ENCODE data around the gene KLK7.

Gene KLK7

DNA sequence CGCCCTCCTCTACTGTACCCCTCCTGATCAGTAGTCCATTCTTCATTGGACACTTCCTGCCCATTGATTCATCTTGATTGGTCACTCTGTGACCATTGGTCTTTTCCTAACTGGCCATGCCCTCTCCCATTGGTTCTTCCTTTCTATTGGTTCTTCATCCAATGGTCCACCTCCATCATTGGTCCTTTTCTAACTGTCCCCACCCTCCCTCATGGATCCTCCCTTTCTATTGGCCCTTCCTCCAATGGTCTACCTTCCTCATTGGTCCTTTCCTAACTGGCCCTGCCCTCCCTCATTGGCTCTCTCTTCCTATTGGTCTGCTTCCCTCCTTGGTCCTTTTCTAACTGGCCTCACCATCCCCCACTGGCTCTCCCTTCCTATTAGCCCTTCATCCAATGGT lies 21.5 kb downstream of the KLK7 start:
- no peak for TF ChIP-seq Cebpa-rat (IDR thresholded peaks at IDR 0.05)
- no peak overlapping the region for H3K27ac ChIP-seq
- H4K20me1 ChIP-seq = no peaks in the 10 kb centered on the region
- no peak overlapping the region for H3K4me2 ChIP-seq
- no peaks in the 10 kb centered on the region for H3K4me1 ChIP-seq
- no peak overlapping the region for H3K9ac ChIP-seq
- no peaks in the 10 kb centered on the region for H3K36me3 ChIP-seq
- no peaks in the 10 kb centered on the region for H3K27me3 ChIP-seq
- peaks cover 0 to 20% (median 12%) of the 10 kb centered on the region in 11 experiments; a peak in 10 of 22 replicates for H3K9me3 ChIP-seq (replicated peaks in 1 of 11)
- H3K4me3 ChIP-seq = no peak overlapping the region

DNA sequence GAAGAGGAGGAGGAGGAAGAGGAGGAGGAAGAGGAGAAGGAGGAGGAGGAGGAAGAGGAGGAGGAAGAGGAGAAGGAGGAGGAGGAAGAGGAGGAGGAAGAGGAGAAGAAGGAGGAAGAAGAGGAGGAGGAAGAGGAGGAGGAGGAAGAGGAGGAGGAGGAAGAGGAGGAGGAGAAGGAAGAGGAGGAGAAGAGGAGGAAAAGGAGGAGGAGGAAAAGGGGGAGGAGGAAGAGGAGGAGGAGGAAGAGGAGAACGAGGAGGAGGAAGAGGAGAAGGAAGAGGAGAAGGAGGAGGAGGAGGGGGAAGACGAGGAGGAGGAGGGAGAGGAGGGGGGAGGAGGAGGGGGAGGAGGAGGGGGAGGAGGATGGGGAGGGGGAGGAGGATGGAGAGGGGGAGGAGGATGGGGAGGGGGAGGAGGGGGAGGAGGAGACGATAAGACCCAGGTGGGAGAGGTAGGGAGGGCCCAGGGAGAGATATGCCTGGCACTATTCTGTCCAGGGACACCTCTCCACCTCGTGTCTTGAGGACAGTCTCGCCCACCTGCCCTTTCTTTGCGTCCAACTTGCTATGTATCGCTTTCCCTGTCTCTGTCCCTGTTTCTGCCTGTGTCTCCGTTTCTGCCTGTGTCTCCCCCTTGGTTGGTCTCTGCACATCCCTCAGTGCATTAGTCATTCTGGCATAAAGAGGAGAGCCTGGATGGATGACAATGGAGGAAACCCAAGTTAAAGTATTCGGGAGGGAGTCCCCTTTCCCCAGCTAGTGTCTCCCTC lies 23.8 kb downstream of the KLK7 start:
- Histone ChIP-seq H3K4me1 (no peaks in the 10 kb centered on the region), H3K4me2 (no peak overlapping the region), H3K27me3 (no peaks in the 10 kb centered on the region), H4K20me1 (no peaks in the 10 kb centered on the region), H3K27ac (no peak overlapping the region), H3K36me3 (no peaks in the 10 kb centered on the region), H3K4me3 (no peak overlapping the region), H3K9me3 (replicated peaks in 1 of 11) (peaks cover 0 to 20% (median 12%) of the 10 kb centered on the region in 11 experiments; a peak in 10 of 22 replicates), H3K9ac (no peak overlapping the region)
- TF ChIP-seq Cebpa-rat (IDR thresholded peaks at IDR 0.05) = no peak

DNA sequence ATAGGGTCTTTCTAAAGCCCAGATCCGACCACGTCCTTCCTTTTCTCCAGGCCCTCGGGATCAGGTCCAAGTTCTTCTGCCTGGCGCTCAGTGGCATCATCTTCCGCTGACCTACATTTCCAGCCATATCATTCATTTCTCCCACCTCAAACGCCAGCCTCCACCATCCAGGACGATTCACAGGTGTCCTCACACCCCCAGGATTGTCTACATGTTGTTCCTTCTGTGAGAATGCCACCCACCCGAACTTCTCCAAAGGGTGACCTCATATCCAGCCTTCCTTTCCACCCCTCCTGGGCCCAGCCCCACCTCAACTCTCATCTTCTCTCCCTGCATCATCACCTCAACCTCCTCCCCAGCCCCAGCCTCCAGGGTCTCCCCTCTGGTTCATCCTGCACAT lies 26.1 kb downstream of the KLK7 start:
- no peaks in the 10 kb centered on the region for H3K27me3 ChIP-seq
- no peak overlapping the region for H3K9ac ChIP-seq
- H4K20me1 ChIP-seq = no peaks in the 10 kb centered on the region; a peak in 1 of 22 replicates
- H3K27ac ChIP-seq = no peak overlapping the region
- no peak for TF ChIP-seq Cebpa-rat (IDR thresholded peaks at IDR 0.05)
- no peak overlapping the region for H3K4me2 ChIP-seq
- H3K4me1 ChIP-seq = no peaks in the 10 kb centered on the region
- no peak overlapping the region for H3K4me3 ChIP-seq
- peaks cover 0 to 10% (median 6%) of the 10 kb centered on the region in 11 experiments; a peak in 10 of 22 replicates for H3K9me3 ChIP-seq (replicated peaks in 1 of 11)
- no peaks in the 10 kb centered on the region for H3K36me3 ChIP-seq

DNA sequence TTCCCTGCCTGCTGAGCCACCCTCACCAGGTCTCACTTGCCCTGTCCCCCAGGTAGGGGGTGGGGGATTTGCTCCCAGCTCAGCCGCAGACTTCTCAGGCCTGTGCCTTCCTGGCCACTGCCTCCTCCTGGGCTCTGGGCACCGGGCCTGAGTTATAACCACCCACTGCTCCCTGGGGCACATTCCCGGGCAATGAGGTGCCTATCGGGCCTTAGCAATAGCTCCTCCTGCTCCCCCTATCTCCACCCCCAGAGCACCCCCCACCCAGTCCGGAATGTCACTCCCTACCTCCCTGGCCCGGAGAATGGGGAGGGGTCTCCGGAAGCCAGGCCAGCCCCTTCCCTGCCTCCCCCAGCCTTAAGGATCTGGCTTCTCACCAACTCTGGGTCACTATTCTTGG lies 30.8 kb downstream of the KLK7 start, which contains the start of gene KLK5:
KLK5 (minus strand) TSS at position 129 of the 400 bp plus-strand sequence. CDS start 381 bp downstream, outside the sequence.
- no peak within 1 kb of the TSS for H3K4me2 ChIP-seq
- no peaks in the 10 kb centered on the region for H3K4me1 ChIP-seq
- no peak within 1 kb of the TSS for H3K4me3 ChIP-seq
- H3K36me3 ChIP-seq = no peaks in the 10 kb centered on the region
- H4K20me1 ChIP-seq = no peaks in the 10 kb centered on the region; a peak in 1 of 22 replicates
- H3K9ac ChIP-seq = no peak within 1 kb of the TSS
- no peak within 1 kb of the TSS for H3K27ac ChIP-seq
- H3K9me3 ChIP-seq (replicated peaks in 1 of 11) = no peaks in the 10 kb centered on the region
- H3K27me3 ChIP-seq = no peaks in the 10 kb centered on the region
- TF ChIP-seq Cebpa-rat (IDR thresholded peaks at IDR 0.05) = no peak

DNA sequence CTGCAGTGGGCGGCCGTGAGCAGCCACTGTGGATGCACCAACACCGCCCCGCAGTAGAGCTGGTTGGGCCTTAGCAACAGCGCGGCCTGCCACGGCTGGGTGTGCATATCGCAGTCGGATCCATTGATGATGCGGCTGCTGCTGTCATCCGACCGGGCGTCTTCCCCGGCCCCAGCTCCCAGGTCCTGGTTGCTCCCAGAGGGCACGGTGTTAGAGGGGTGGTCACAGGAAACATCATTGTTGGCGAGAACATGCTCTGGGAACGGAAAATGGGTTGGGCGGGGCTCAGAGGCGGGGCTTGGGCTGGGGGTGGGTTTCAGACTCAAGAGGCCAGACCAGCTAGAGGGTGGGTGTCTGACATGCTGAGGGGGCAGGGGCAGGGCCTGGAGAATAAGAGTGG lies 33.9 kb downstream of the KLK7 start:
- Histone ChIP-seq H3K9ac (no peak overlapping the region), H3K27ac (no peak overlapping the region), H3K4me3 (no peak overlapping the region), H3K27me3 (no peaks in the 10 kb centered on the region), H4K20me1 (no peaks in the 10 kb centered on the region; a peak in 1 of 22 replicates), H3K9me3 (replicated peaks in 1 of 11) (no peaks in the 10 kb centered on the region), H3K36me3 (no peaks in the 10 kb centered on the region), H3K4me2 (no peak overlapping the region), H3K4me1 (no peaks in the 10 kb centered on the region)
- TF ChIP-seq Cebpa-rat (IDR thresholded peaks at IDR 0.05) = no peak

DNA sequence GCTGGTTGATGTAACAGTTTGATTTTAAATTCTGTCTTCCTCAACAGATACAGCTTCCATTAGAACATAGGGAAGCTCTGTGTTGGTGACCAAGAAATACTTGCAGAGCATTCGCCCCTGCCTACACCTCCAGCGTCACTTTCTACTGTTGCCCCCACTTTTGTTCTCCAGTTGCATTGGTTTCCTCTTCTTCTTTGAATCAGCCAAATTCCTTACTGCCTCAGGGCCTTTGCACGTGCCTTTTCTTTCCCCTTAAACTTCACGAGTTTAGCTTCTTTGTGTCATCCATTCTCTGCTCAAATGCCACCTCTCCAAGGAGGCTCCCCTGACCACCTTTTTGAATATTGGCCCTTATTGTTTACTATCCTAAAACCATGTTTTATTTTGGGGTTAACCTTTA lies 36.6 kb downstream of the KLK7 start:
- Histone ChIP-seq H3K27me3 (no peaks in the 10 kb centered on the region), H3K4me2 (no peak overlapping the region), H3K9ac (no peak overlapping the region), H3K9me3 (replicated peaks in 1 of 11) (peaks cover 0 to 3% (median 0%) of the 10 kb centered on the region in 11 experiments; a peak in 3 of 22 replicates), H3K4me1 (no peaks in the 10 kb centered on the region), H3K4me3 (no peak overlapping the region), H3K27ac (no peak overlapping the region), H4K20me1 (no peaks in the 10 kb centered on the region), H3K36me3 (no peaks in the 10 kb centered on the region)
- TF ChIP-seq Cebpa-rat (IDR thresholded peaks at IDR 0.05) = no peak

DNA sequence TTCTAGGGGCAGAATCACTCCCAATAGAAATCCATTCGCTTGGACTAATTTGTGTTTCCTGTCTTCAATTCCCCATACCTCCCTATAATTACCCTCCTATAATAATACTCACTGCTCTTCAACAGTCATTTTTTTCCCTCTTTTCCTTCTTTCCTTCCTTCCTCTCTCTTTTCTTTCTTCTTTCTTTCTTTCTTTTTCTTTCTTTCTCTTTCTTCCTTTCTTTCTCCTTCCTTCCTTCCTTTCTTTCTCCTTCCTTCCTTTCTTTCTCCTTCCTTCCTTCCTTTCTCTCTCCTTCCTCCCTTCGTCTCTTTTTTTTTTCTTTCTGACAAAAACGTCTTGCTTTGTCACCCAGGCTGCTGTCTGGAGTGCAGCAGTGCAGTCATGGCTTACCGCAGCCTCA lies 38.9 kb downstream of the KLK7 start:
- no peak overlapping the region for H3K4me2 ChIP-seq
- H3K9ac ChIP-seq = no peak overlapping the region
- no peaks in the 10 kb centered on the region for H4K20me1 ChIP-seq
- H3K4me3 ChIP-seq = no peak overlapping the region
- H3K36me3 ChIP-seq = no peaks in the 10 kb centered on the region
- H3K27ac ChIP-seq = no peak overlapping the region
- no peak for TF ChIP-seq Cebpa-rat (IDR thresholded peaks at IDR 0.05)
- H3K27me3 ChIP-seq = no peaks in the 10 kb centered on the region
- H3K4me1 ChIP-seq = no peaks in the 10 kb centered on the region
- H3K9me3 ChIP-seq (replicated peaks in 1 of 11) = peaks cover 0 to 11% (median 0%) of the 10 kb centered on the region in 11 experiments; a peak in 5 of 22 replicates

DNA sequence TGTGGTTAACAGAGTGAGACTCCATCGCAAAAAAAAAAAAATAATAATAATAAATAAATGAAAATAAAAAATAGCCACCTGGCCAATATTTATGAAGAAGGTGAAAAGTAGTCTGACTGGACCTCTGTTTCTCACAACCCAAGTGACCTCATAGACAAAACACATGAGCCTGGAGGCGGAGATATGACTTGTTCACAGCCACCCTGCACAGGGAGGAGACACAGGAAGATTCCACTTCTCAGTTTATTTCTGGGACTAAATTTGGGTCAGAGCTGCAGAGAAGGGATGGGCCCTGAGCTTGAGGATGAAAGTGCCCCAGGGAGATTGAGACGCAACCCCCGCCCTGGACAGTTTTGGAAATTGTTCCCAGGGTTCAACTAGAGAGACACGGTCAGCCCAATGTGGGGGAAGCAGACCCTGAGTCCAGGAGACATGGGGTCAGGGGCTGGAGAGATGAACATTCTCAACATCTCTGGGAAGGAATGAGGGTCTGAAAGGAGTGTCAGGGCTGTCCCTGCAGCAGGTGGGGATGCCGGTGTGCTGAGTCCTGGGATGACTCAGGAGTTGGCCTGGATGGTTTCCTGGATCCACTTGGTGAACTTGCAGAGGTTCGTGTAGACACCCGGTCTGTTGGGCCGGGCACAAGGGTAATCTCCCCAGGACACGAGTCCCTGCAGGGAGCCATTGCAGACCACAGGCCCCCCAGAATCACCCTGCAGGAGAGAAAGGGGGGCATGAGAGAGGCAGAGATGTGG lies 40.5 kb downstream of the KLK7 start:
- H3K4me2 ChIP-seq = no peak overlapping the region
- H3K27ac ChIP-seq = no peak overlapping the region
- no peaks in the 10 kb centered on the region for H3K4me1 ChIP-seq
- H3K9me3 ChIP-seq (replicated peaks in 1 of 11) = peaks cover 0 to 18% (median 6%) of the 10 kb centered on the region in 11 experiments; a peak in 11 of 22 replicates
- H3K4me3 ChIP-seq = no peak overlapping the region
- H3K36me3 ChIP-seq = no peaks in the 10 kb centered on the region
- H3K27me3 ChIP-seq = no peaks in the 10 kb centered on the region
- H4K20me1 ChIP-seq = no peaks in the 10 kb centered on the region
- no peak overlapping the region for H3K9ac ChIP-seq
- no peak for TF ChIP-seq Cebpa-rat (IDR thresholded peaks at IDR 0.05)

DNA sequence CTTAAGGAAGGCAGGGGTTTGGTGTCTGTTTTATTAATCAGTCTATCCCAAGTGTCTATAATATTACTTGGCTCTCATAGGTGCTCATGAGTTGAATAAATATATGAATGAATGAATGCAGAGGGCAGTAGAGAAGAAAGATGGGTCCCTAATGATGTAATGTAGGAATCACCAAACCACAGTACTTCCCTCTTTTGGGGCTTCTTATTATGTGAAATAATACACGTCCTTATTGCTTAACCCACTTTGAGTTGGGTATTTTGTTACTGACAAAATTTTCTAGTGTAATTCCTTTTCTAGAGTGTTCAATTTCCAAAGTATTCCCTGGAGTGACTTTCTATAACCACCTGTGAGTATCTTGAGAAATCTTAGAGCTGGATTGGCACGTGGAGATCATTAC lies 44.1 kb downstream of the KLK7 start:
- no peak for TF ChIP-seq Cebpa-rat (IDR thresholded peaks at IDR 0.05)
- no peaks in the 10 kb centered on the region for H3K36me3 ChIP-seq
- H3K9me3 ChIP-seq (replicated peaks in 1 of 11) = peaks cover 0 to 18% (median 6%) of the 10 kb centered on the region in 11 experiments; a peak in 11 of 22 replicates
- no peak overlapping the region for H3K4me2 ChIP-seq
- no peaks in the 10 kb centered on the region for H3K4me1 ChIP-seq
- no peaks in the 10 kb centered on the region for H3K27me3 ChIP-seq
- H4K20me1 ChIP-seq = no peaks in the 10 kb centered on the region
- H3K4me3 ChIP-seq = no peak overlapping the region
- H3K9ac ChIP-seq = no peak overlapping the region
- no peak overlapping the region for H3K27ac ChIP-seq

Data from BLaER1 treated with 17β-estradiol and CSF1 and Interleukin-3, amounts not matched to agents 10 nM and 100 nM (cell line).